K562 (cell line): Measurements from ENCODE around the gene FGF22. TPM values are rescaled to one million over a fixed set of nuclear protein-coding genes. Genes with fewer than 3 reads are reported as not detected.

ENCODE experiments used
- CAMTA2 ChIP-seq: fragments of 250-450 bp; sonication (Bioruptor Pico); conservative IDR thresholded peaks from 2 replicates; pipeline ENCODE4 v1.5.1; 2022
- CBX1 ChIP-seq: sonication (generic); IDR thresholded peaks from 2 replicates; pipeline ENCODE4 v1.6.1; 2016; ENCODE audit warnings: antibody characterized with exemption, low read depth, mild to moderate bottlenecking
- CCNT2 ChIP-seq: IDR thresholded peaks from 2 replicates; pipeline ENCODE4 v1.6.1; 2011; ENCODE audit warnings: borderline replicate concordance, low read depth, mild to moderate bottlenecking, moderate library complexity, mixed read lengths, low read length; ENCODE audit not compliant: insufficient read length; ENCODE audit errors: extremely low read depth
- HIVEP1 ChIP-seq: fragments of 250-450 bp; sonication (Bioruptor Pico); IDR thresholded peaks from 2 replicates; pipeline ENCODE4 v1.4.0; 2020; ENCODE audit warnings: mild to moderate bottlenecking
- IFI16 ChIP-seq: fragments of 250-450 bp; sonication (Bioruptor Pico); IDR thresholded peaks from 2 replicates; pipeline ENCODE4 v2.1.2; 2022; ENCODE audit warnings: mild to moderate bottlenecking, inconsistent platforms
- KAT7 ChIP-seq: sonication (generic); formaldehyde crosslinking; IDR thresholded peaks from 2 replicates; pipeline ENCODE4 v1.8.0; 2022; ENCODE audit warnings: missing genetic modification reagents, mild to moderate bottlenecking, borderline replicate concordance
- MCM7 ChIP-seq, 2 experiments: fragments of 450-650 bp; IDR thresholded peaks; 2 replicates each; pipeline ENCODE4 v1.6.1; 2016 to 2018
- PCBP1 ChIP-seq: fragments of 200-400 bp; formaldehyde crosslinking; IDR thresholded peaks from 2 replicates; pipeline ENCODE4 v1.6.1; 2018; ENCODE audit warnings: mild to moderate bottlenecking, low read depth, low read length; ENCODE audit not compliant: poor library complexity, severe bottlenecking
- PHB ChIP-seq: fragments of 250-450 bp; sonication (Bioruptor Pico); IDR thresholded peaks from 2 replicates; pipeline ENCODE4 v1.5.0; 2021
- RBBP5 ChIP-seq: fragments of 200-600 bp; sonication (generic); IDR thresholded peaks from 2 replicates; pipeline ENCODE4 v1.6.1; 2012; ENCODE audit warnings: borderline replicate concordance, mild to moderate bottlenecking, low read length, control low read depth, inconsistent platforms; ENCODE audit not compliant: insufficient read depth, poor library complexity, severe bottlenecking
- SLC30A9 ChIP-seq: fragments of 250-450 bp; sonication (Bioruptor Pico); IDR thresholded peaks from 2 replicates; pipeline ENCODE4 v1.8.0; 2022; ENCODE audit warnings: mild to moderate bottlenecking, moderate library complexity
- SREBF2 ChIP-seq: sonication (generic); formaldehyde crosslinking; IDR thresholded peaks from 2 replicates; pipeline ENCODE4 v1.4.0; 2020; ENCODE audit warnings: mild to moderate bottlenecking, missing genetic modification reagents
- ZNF274 ChIP-seq: IDR thresholded peaks from 2 replicates; pipeline ENCODE4 v1.6.1; 2011; ENCODE audit warnings: low read depth, mild to moderate bottlenecking, low read length, moderate library complexity, borderline replicate concordance
- ZNF583 ChIP-seq: fragments of 250-450 bp; sonication (Bioruptor Pico); IDR thresholded peaks from 2 replicates; pipeline ENCODE4 v1.4.0; 2020
- polyA plus RNA-seq, 8 experiments: library from polyadenylated mRNA; depleted of rRNA in 4 of 8; stranded (reverse) in 5 of 8; unstranded in 3 of 8; fragments of >200 nt; fragmentation: Nextera tagmentation in 2 of 8; fragmentation: Illumina TruSeq in 1 of 8; extraction: Ambion mirVana in 2 of 8; extraction: Trizol in 1 of 8; gene quantifications; 2 replicates each; pipeline versions ENCODE4 v1.2.1 to v1.2.3, GENCODE V29; 2011 to 2014; ENCODE audit warnings: inconsistent platforms in 1 of 8, missing spikeins in 1 of 8
- total RNA-seq, 7 experiments: library from RNA; depleted of rRNA in 6 of 7; stranded (reverse); fragments of >200 nt in 6 of 7; fragmentation: Illumina TruSeq in 2 of 7; extraction: Trizol in 2 of 7; gene quantifications; 2 replicates each; pipeline versions ENCODE4 v1.2.1 to v1.2.3, GENCODE V29; 2011 to 2021; ENCODE audit warnings: low replicate concordance in 1 of 7
- TF ChIP-seq, protein P1 (sequence below), 2 experiments: fragments of 150-350 bp in 1 of 2; IDR thresholded peaks; 2 replicates each; pipeline ENCODE4 v1.6.1; 2012 to 2016; ENCODE audit warnings: low read depth in 2 of 2, low read length in 2 of 2, mild to moderate bottlenecking in 1 of 2, moderate library complexity in 1 of 2
- TF ChIP-seq, protein P2 (sequence below): fragments of 450-650 bp; IDR thresholded peaks from 2 replicates; pipeline ENCODE4 v1.6.1; 2016; ENCODE audit warnings: missing biosample characterization, missing genetic modification characterization
- TF ChIP-seq, protein P3 (sequence below): fragments of 250-450 bp; sonication (Bioruptor Pico); IDR thresholded peaks from 2 replicates; pipeline ENCODE4 v1.5.0; 2022; ENCODE audit warnings: mild to moderate bottlenecking
- TF ChIP-seq, protein P4 (sequence below): fragments of 450-650 bp; IDR thresholded peaks from 2 replicates; pipeline ENCODE4 v1.6.1; 2018; ENCODE audit warnings: mild to moderate bottlenecking, low read depth; ENCODE audit not compliant: partially characterized antibody
- TF ChIP-seq, protein P5 (sequence below): fragments of 250-450 bp; sonication (Bioruptor Pico); IDR thresholded peaks from 2 replicates; pipeline ENCODE4 v1.4.0; 2020; ENCODE audit warnings: borderline replicate concordance

Gene FGF22
- total and polyA plus RNA-seq, 9 of the 15 experiments (the other 6 are each of a cell fraction or from before 2014, with no cell fraction given), result 0.14 to 2.2 (median 0.86) TPM; not detected in 4

DNA sequence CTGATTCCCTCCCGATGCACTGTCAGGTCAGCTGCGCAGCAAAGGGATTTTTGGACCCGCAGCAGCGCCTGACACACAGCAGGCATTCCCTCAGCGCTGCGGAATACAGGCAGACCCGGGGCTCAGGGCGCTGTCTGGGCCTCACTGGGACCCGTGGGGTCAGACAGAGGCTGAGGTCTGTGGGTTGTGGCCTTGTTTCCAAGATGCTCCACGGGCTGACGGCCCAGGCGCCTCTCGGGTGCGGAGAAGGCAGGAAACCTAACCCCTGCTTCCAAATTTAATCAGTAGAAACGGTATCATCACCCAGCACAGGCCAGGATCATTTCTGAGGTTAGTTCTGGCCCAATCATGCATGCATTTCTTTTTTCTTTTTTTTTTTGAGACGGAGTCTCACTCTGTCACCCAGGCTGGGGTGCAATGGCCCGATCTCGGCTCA lies 24.0 kb downstream of the FGF22 start (continued):
- TF ChIP-seq, protein P1, sequence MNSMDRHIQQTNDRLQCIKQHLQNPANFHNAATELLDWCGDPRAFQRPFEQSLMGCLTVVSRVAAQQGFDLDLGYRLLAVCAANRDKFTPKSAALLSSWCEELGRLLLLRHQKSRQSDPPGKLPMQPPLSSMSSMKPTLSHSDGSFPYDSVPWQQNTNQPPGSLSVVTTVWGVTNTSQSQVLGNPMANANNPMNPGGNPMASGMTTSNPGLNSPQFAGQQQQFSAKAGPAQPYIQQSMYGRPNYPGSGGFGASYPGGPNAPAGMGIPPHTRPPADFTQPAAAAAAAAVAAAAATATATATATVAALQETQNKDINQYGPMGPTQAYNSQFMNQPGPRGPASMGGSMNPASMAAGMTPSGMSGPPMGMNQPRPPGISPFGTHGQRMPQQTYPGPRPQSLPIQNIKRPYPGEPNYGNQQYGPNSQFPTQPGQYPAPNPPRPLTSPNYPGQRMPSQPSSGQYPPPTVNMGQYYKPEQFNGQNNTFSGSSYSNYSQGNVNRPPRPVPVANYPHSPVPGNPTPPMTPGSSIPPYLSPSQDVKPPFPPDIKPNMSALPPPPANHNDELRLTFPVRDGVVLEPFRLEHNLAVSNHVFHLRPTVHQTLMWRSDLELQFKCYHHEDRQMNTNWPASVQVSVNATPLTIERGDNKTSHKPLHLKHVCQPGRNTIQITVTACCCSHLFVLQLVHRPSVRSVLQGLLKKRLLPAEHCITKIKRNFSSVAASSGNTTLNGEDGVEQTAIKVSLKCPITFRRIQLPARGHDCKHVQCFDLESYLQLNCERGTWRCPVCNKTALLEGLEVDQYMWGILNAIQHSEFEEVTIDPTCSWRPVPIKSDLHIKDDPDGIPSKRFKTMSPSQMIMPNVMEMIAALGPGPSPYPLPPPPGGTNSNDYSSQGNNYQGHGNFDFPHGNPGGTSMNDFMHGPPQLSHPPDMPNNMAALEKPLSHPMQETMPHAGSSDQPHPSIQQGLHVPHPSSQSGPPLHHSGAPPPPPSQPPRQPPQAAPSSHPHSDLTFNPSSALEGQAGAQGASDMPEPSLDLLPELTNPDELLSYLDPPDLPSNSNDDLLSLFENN (IDR thresholded peaks at IDR 0.05; ENCODE audit: low read depth in 2 of 2, low read length in 2 of 2), result no peak
- TF ChIP-seq CBX1 (0 out of 2 replicates have a peak, but pooled peaks have one; percentile 33), CAMTA2 (CRISPR knock-in tag) (no peak), PHB (CRISPR knock-in tag) (no peak), KAT7 (0 out of 2 replicates have a peak, but pooled peaks have one; percentile 26), SREBF2 (CRISPR knock-in tag) (no peak), CCNT2 (no peak), RBBP5 (no peak), ZNF583 (CRISPR knock-in tag) (0 out of 2 replicates have a peak, but pooled peaks have one; percentile 2), IFI16 (CRISPR knock-in tag) (no peak), PCBP1 (no peak), ZNF274 (no peak), HIVEP1 (CRISPR knock-in tag) (no peak), MCM7 (IDR thresholded peaks at IDR 0.05) (no peak), SLC30A9 (no peak)
- TF ChIP-seq, protein P2, sequence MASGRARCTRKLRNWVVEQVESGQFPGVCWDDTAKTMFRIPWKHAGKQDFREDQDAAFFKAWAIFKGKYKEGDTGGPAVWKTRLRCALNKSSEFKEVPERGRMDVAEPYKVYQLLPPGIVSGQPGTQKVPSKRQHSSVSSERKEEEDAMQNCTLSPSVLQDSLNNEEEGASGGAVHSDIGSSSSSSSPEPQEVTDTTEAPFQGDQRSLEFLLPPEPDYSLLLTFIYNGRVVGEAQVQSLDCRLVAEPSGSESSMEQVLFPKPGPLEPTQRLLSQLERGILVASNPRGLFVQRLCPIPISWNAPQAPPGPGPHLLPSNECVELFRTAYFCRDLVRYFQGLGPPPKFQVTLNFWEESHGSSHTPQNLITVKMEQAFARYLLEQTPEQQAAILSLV (tag), result no peak
- TF ChIP-seq, protein P3, sequence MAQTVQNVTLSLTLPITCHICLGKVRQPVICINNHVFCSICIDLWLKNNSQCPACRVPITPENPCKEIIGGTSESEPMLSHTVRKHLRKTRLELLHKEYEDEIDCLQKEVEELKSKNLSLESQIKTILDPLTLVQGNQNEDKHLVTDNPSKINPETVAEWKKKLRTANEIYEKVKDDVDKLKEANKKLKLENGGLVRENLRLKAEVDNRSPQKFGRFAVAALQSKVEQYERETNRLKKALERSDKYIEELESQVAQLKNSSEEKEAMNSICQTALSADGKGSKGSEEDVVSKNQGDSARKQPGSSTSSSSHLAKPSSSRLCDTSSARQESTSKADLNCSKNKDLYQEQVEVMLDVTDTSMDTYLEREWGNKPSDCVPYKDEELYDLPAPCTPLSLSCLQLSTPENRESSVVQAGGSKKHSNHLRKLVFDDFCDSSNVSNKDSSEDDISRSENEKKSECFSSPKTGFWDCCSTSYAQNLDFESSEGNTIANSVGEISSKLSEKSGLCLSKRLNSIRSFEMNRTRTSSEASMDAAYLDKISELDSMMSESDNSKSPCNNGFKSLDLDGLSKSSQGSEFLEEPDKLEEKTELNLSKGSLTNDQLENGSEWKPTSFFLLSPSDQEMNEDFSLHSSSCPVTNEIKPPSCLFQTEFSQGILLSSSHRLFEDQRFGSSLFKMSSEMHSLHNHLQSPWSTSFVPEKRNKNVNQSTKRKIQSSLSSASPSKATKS (CRISPR knock-in tag), result 0 out of 2 replicates have a peak, but pooled peaks have one; percentile 37
- TF ChIP-seq, protein P4, sequence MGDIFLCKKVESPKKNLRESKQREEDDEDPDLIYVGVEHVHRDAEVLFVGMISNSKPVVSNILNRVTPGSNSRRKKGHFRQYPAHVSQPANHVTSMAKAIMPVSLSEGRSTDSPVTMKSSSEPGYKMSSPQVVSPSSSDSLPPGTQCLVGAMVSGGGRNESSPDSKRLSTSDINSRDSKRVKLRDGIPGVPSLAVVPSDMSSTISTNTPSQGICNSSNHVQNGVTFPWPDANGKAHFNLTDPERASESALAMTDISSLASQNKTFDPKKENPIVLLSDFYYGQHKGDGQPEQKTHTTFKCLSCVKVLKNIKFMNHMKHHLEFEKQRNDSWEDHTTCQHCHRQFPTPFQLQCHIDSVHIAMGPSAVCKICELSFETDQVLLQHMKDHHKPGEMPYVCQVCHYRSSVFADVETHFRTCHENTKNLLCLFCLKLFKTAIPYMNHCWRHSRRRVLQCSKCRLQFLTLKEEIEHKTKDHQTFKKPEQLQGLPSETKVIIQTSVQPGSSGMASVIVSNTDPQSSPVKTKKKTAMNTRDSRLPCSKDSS, result no peak
- TF ChIP-seq, protein P5, sequence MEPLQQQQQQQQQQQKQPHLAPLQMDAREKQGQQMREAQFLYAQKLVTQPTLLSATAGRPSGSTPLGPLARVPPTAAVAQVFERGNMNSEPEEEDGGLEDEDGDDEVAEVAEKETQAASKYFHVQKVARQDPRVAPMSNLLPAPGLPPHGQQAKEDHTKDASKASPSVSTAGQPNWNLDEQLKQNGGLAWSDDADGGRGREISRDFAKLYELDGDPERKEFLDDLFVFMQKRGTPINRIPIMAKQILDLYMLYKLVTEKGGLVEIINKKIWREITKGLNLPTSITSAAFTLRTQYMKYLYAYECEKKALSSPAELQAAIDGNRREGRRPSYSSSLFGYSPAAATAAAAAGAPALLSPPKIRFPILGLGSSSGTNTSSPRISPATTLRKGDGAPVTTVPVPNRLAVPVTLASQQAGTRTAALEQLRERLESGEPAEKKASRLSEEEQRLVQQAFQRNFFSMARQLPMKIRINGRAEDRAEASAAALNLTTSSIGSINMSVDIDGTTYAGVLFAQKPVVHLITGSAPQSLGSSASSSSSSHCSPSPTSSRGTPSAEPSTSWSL (CRISPR knock-in tag), result no peak
